GM23338 (cell line): ENCODE measurements around the gene OR2M7. TPM values are rescaled to one million over a fixed set of nuclear protein-coding genes. Genes with fewer than 3 reads are reported as not detected.

Experiments
- ATAC-seq: fragments of 200-7000 bp; cut with Tn5 transposase; 3 replicates; pipeline ENCODE4 v1.9.1; 2020
- DNase-seq: peaks from one replicate; pipeline ENCODE4 v3.0.0-alpha.2; 2015; ENCODE audit warnings: low spot score
- H2AFZ ChIP-seq: fragments of 200-600 bp; sonication (generic); 2 replicates; pipeline ENCODE4 v1.8.0; 2016; ENCODE audit warnings: antibody characterized with exemption, mild to moderate bottlenecking, moderate library complexity
- H3F3A ChIP-seq: fragments of 200-600 bp; sonication (generic); replicated peaks from 2 replicates; pipeline ENCODE4 v1.8.0; 2017; ENCODE audit warnings: antibody characterized with exemption, mixed run types, low read depth
- H3K27ac ChIP-seq: fragments of 200-600 bp; sonication (generic); 2 replicates; pipeline ENCODE4 v1.6.1; 2016; ENCODE audit warnings: low read depth
- H3K27me3 ChIP-seq: fragments of 200-600 bp; sonication (generic); 2 replicates; pipeline ENCODE4 v1.8.0; 2016; ENCODE audit warnings: mild to moderate bottlenecking, mixed run types, moderate library complexity; ENCODE audit not compliant: insufficient read depth
- H3K36me3 ChIP-seq: fragments of 200-600 bp; sonication (generic); 2 replicates; pipeline ENCODE4 v1.8.0; 2016; ENCODE audit warnings: mild to moderate bottlenecking; ENCODE audit not compliant: insufficient read depth
- H3K4me1 ChIP-seq: fragments of 200-600 bp; sonication (generic); 2 replicates; pipeline ENCODE4 v1.8.0; 2016; ENCODE audit warnings: mild to moderate bottlenecking, moderate library complexity; ENCODE audit not compliant: insufficient read depth
- H3K4me2 ChIP-seq: fragments of 200-600 bp; sonication (generic); 2 replicates; pipeline ENCODE4 v1.7.1; 2017; ENCODE audit warnings: mixed run types
- H3K4me3 ChIP-seq: fragments of 200-600 bp; sonication (generic); 2 replicates; pipeline ENCODE4 v1.6.1; 2016; ENCODE audit warnings: mixed run types
- H3K79me2 ChIP-seq: fragments of 200-600 bp; sonication (generic); replicated peaks from 2 replicates; pipeline ENCODE4 v1.8.0; 2017; ENCODE audit warnings: mild to moderate bottlenecking; ENCODE audit not compliant: insufficient read depth
- H3K9me2 ChIP-seq: fragments of 200-600 bp; sonication (generic); 2 replicates; pipeline ENCODE4 v1.8.0; 2017; ENCODE audit not compliant: insufficient read depth
- H4K20me1 ChIP-seq: fragments of 200-600 bp; sonication (generic); replicated peaks from 2 replicates; pipeline ENCODE4 v1.8.0; 2017; ENCODE audit warnings: mild to moderate bottlenecking; ENCODE audit not compliant: insufficient read depth
- H3K27ac Mint-ChIP-seq: 2 replicates; pipeline ENCODE4 v1.8.0; 2020; ENCODE audit warnings: inconsistent platforms, mild to moderate bottlenecking, moderate library complexity, mixed read lengths
- H3K27me3 Mint-ChIP-seq: 3 replicates; pipeline ENCODE4 v1.8.0; 2022; ENCODE audit warnings: low read depth, mild to moderate bottlenecking, moderate library complexity, mixed read lengths, inconsistent platforms; ENCODE audit not compliant: insufficient read depth, poor library complexity
- H3K36me3 Mint-ChIP-seq: 3 replicates; pipeline ENCODE4 v1.8.0; 2021; ENCODE audit warnings: low read depth, mild to moderate bottlenecking, inconsistent platforms, moderate library complexity, mixed read lengths
- H3K4me1 Mint-ChIP-seq: 3 replicates; pipeline ENCODE4 v1.8.0; 2020; ENCODE audit warnings: mild to moderate bottlenecking, inconsistent platforms, mixed read lengths
- H3K4me3 Mint-ChIP-seq: 3 replicates; pipeline ENCODE4 v1.8.0; 2021; ENCODE audit warnings: moderate library complexity, mild to moderate bottlenecking, inconsistent platforms, mixed read lengths
- H3K9me3 Mint-ChIP-seq: 3 replicates; pipeline ENCODE4 v1.8.0; 2020; ENCODE audit warnings: moderate library complexity, mild to moderate bottlenecking, inconsistent platforms, mixed read lengths
- CREB1 ChIP-seq: fragments of 250-450 bp; sonication (Bioruptor Pico); IDR thresholded peaks from 2 replicates; pipeline ENCODE4 v1.5.0; 2020; ENCODE audit warnings: low read depth, mild to moderate bottlenecking, moderate library complexity
- CTCF ChIP-seq, 2 experiments: fragments of 200-600 bp in 1 of 2; sonication (generic) in 1 of 2; conservative IDR thresholded peaks; 2 replicates each; pipeline versions ENCODE4 v1.5.1 to v1.6.1; 2016 to 2017; ENCODE audit warnings: antibody characterized with exemption in 2 of 2, low read depth in 2 of 2, mild to moderate bottlenecking in 2 of 2, moderate library complexity in 1 of 2
- ETS1 ChIP-seq: IDR thresholded peaks from 2 replicates; pipeline ENCODE4 v1.6.1; 2016; ENCODE audit warnings: antibody characterized with exemption
- EZH2 ChIP-seq: fragments of 200-600 bp; sonication (generic); IDR thresholded peaks from one replicate; pipeline ENCODE4 v1.8.0; 2017; ENCODE audit warnings: antibody characterized with exemption, mild to moderate bottlenecking, low read depth; ENCODE audit not compliant: unreplicated experiment
- EZH2phosphoT487 ChIP-seq: fragments of 200-600 bp; sonication (generic); IDR thresholded peaks from one replicate; pipeline ENCODE4 v1.8.1; 2018; ENCODE audit warnings: antibody characterized with exemption; ENCODE audit not compliant: unreplicated experiment
- JUNB ChIP-seq: IDR thresholded peaks from one replicate; pipeline ENCODE4 v1.6.1; 2016; ENCODE audit warnings: antibody characterized with exemption; ENCODE audit not compliant: unreplicated experiment
- NANOG ChIP-seq: IDR thresholded peaks from 2 replicates; pipeline ENCODE4 v1.6.1; 2016; ENCODE audit warnings: antibody characterized with exemption, borderline replicate concordance
- POLR2AphosphoS5 ChIP-seq: IDR thresholded peaks from 2 replicates; pipeline ENCODE4 v1.6.1; 2016; ENCODE audit warnings: antibody characterized with exemption, low read depth
- REST ChIP-seq: IDR thresholded peaks from one replicate; pipeline ENCODE4 v1.6.1; 2018; ENCODE audit warnings: antibody characterized with exemption; ENCODE audit not compliant: unreplicated experiment
- STAT1 ChIP-seq: IDR thresholded peaks from one replicate; pipeline ENCODE4 v1.6.1; 2016; ENCODE audit warnings: antibody characterized with exemption; ENCODE audit not compliant: unreplicated experiment
- ZNF114 ChIP-seq: fragments of 250-450 bp; sonication (Bioruptor Pico); IDR thresholded peaks from 2 replicates; pipeline ENCODE4 v1.5.0; 2020; ENCODE audit warnings: mild to moderate bottlenecking, moderate library complexity
- ZNF331 ChIP-seq: fragments of 250-450 bp; sonication (Bioruptor Pico); IDR thresholded peaks from 2 replicates; pipeline ENCODE4 v1.5.0; 2020; ENCODE audit warnings: low read depth, mild to moderate bottlenecking, moderate library complexity
- polyA plus RNA-seq: library from polyadenylated mRNA; unstranded; fragments of >200 nt; fragmentation: Nextera tagmentation; extraction: Ambion mirVana; gene quantifications from 2 replicates; pipeline ENCODE4 v1.2.1, GENCODE V29; 2016
- total RNA-seq: library from RNA; depleted of rRNA; stranded (reverse); fragments of >200 nt; shearing (Covaris generic); gene quantifications from 2 replicates; pipeline ENCODE4 v1.2.3, GENCODE V29; 2014

The OR2M7 gene
- total and polyA plus RNA-seq, 2 experiments from 2014 or later = not detected

GRCh38 chr1:248288391-248288790 is 36.0 kb downstream of the OR2M7 start:
- no peak overlapping the region for H3K4me3 Mint-ChIP-seq
- H3K36me3 Mint-ChIP-seq = peaks cover 20% of the 10 kb centered on the region; the same call in 2 of the 3 replicates
- H3K9me2 ChIP-seq = no peaks in the 10 kb centered on the region
- H4K20me1 ChIP-seq = no peaks in the 10 kb centered on the region
- no peaks in the 10 kb centered on the region for H3F3A ChIP-seq
- ATAC-seq (no peak), DNase-seq (no peak)
- peaks cover 3% of the 10 kb centered on the region; the same call in 1 of the 2 replicates for H3K36me3 ChIP-seq
- H3K4me2 ChIP-seq = no peak overlapping the region
- no peaks in the 10 kb centered on the region for H3K4me1 Mint-ChIP-seq
- H3K27ac Mint-ChIP-seq = no peak overlapping the region
- no peak overlapping the region for H2AFZ ChIP-seq
- H3K79me2 ChIP-seq = no peaks in the 10 kb centered on the region
- H3K9me3 Mint-ChIP-seq = peaks cover 86% of the 10 kb centered on the region
- TF ChIP-seq POLR2AphosphoS5 = no peak
- H3K27ac ChIP-seq = no peak overlapping the region
- H3K4me3 ChIP-seq = no peak overlapping the region
- no peaks in the 10 kb centered on the region for H3K27me3 Mint-ChIP-seq
- no peaks in the 10 kb centered on the region for H3K4me1 ChIP-seq
- no peaks in the 10 kb centered on the region for H3K27me3 ChIP-seq

- Histone ChIP-seq H3K4me3 (no peak within 1 kb of the TSS), H3K4me2 (no peak within 1 kb of the TSS), H3F3A (no peaks in the 10 kb centered on the region), H4K20me1 (no peaks in the 10 kb centered on the region), H3K4me1 (no peaks in the 10 kb centered on the region), H3K36me3 (peaks cover 4% of the 10 kb centered on the region), H2AFZ (no peak within 1 kb of the TSS), H3K27ac (no peak within 1 kb of the TSS), H3K79me2 (no peaks in the 10 kb centered on the region), H3K27me3 (no peaks in the 10 kb centered on the region), H3K9me2 (no peaks in the 10 kb centered on the region)
- ATAC-seq = no peak
- Mint-ChIP-seq H3K27ac (no peak within 1 kb of the TSS), H3K27me3 (peaks cover 2% of the 10 kb centered on the region), H3K4me3 (no peak within 1 kb of the TSS), H3K36me3 (peaks cover 10% of the 10 kb centered on the region; the same call in 2 of the 3 replicates), H3K4me1 (no peaks in the 10 kb centered on the region), H3K9me3 (peaks cover 87% of the 10 kb centered on the region)
- DNase-seq = no peak
- TF ChIP-seq JUNB = no peak
- TF ChIP-seq CREB1 (CRISPR knock-in tag) = no peak
- no peak for TF ChIP-seq STAT1
- no peak for TF ChIP-seq ZNF114
- TF ChIP-seq EZH2phosphoT487 = no peak
- no peak for TF ChIP-seq ETS1
- TF ChIP-seq NANOG = no peak
- no peak for TF ChIP-seq REST
- no peak for TF ChIP-seq ZNF331 (CRISPR knock-in tag)
- no peak for TF ChIP-seq CTCF (conservative IDR thresholded peaks at IDR 0.05; ENCODE audit: low read depth in 2 of 2)
- no peak for TF ChIP-seq EZH2
These were observed 46.5 kb downstream of the OR2M7 start, which contains the start of gene OR2T33 for GRCh38 chr1:248277876-248278275. OR2T33 (minus strand) TSS chr1:248277976; CDS start chr1:248273814, 4,162 bp downstream.
